D341Med (cell line): ENCODE data around the gene TOMM70.
A peak's percentile ranks its signal among the peaks of the same experiment; 100 is the strongest.

Experiments
- DNase-seq: peaks from one replicate; pipeline ENCODE4 v3.0.0; 2012; ENCODE audit warnings: low spot score

Gene TOMM70

DNA sequence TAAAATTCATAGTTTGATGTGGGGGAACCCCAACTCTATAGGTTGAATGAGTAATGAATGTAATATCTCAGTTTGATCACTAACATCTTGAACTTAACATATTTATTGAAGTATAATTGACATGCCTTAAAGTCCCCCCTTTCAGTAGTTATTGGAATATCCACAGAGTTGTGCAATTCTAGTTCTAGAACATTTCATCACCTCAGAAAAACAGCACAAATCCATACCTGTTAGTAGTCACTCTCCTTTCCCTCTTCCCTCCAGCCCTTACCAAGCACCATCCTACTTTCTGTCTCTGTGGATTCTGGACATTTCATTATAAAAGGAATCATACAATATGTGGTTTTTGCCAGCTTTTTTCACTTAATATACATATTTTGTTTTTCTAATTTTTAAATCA lies 75.1 kb downstream of the TOMM70 start:
- no peak for DNase-seq

DNA sequence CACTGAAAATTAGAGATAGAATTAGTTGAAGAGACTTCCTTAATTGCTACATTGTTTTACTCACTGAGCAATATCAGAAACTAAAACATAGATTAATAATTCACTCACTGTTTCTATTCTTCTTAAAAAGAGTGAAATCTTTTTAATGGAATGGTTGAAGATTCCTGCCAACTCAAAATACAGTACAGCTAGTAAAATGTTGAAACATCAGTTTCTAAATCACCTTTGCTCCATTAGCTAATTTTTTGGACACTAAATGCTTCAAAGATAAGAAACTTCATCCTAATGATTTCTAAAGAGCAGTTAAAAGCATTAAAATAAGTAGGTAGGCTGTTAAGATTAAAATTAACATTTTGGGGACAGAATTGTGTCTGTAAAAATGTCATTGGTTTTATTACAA lies 76.8 kb downstream of the TOMM70 start:
- no peak for DNase-seq

DNA sequence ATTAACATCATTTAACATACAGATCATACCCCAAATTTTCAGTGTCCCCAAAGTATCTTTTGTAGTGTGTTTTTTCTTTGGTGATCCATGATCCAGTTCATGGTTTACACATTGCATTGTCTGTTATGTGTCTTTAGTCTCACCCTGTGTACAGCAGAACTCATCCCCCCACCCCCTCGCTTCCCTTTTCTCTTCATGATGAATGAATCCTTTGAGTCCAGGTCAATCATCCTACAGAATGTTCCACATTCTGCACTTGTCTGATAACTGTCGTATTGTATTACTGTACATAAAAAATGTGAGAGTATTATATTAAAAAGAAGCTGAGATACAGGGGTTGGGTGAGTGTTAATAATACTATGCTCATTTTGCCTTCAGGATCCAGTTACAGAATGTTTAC lies 80.9 kb downstream of the TOMM70 start:
- no peak for DNase-seq

DNA sequence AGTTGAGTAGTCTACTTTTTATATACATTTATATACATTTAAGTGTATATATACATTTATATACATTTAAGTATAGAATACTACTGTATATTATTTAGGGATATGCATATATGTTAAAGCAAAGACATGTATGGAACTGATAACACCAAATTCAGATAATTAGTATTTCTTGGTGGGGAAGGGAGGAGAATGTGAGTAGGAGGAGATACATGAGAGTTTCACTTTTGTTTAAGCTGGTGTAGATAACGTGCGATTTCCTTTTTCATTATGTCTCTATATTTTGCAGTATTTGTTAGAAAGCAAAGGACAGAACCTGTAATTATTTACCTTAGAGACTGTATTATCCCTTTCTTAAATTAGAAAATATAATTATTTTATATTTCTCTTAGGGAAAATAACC lies 83.0 kb downstream of the TOMM70 start:
- DNase-seq, result no peak

DNA sequence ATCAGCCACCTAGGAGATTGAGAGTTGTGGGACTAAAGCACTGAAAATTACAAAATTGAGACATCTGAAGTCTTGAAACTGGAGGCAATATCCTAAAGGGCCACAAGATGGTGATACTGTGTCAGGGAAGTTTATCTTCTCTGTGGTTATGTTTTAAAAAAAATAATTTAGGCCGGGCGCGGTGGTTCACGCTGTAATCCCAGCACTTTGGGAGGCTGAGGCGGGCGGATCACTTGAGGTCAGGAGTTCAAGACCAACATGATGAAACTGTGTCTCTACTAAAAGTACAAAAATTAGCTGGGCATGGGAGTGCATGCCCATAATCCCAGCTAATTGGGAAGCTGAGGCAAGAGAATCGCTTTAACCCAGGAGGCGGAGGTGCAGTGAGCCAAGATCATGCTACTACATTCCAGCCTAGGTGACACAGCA lies 84.2 kb downstream of the TOMM70 start:
- DNase-seq, result peak; percentile 40
